GM21367 (cell line): Measurements from ENCODE around the gene MARK3.

ENCODE experiments used
- ATAC-seq: cut with Tn5 transposase; IDR thresholded peaks from one replicate; pipeline ENCODE4 v1.9.1; 2021; ENCODE audit not compliant: unreplicated experiment

Gene MARK3

GRCh38 chr14:103366741-103367140 lies 18.5 kb upstream of the MARK3 start:
- ATAC-seq: no peak

- no peak for ATAC-seq
Measured at GRCh38 chr14:103367995-103368394, 17.2 kb upstream of the MARK3 start.

GRCh38 chr14:103370087-103370486 lies 15.1 kb upstream of the MARK3 start:
- ATAC-seq: no peak

GRCh38 chr14:103372017-103372416 lies 13.2 kb upstream of the MARK3 start:
- no peak for ATAC-seq

- ATAC-seq: no peak
Measured at GRCh38 chr14:103372552-103373304, 12.5 kb upstream of the MARK3 start.

GRCh38 chr14:103374121-103374520 lies 11.1 kb upstream of the MARK3 start:
- ATAC-seq: no peak

- ATAC-seq: no peak
Measured at GRCh38 chr14:103377522-103378037, 7.6 kb upstream of the MARK3 start.

GRCh38 chr14:103378038-103378854 lies 7.0 kb upstream of the MARK3 start:
- no peak for ATAC-seq

GRCh38 chr14:103380719-103381377 lies 4.4 kb upstream of the MARK3 start:
- no peak for ATAC-seq

- ATAC-seq: no peak
Measured at GRCh38 chr14:103382376-103382775, 2.8 kb upstream of the MARK3 start.

GRCh38 chr14:103384450-103385151 lies 614 bp upstream of the MARK3 start:
- ATAC-seq: no peak

GRCh38 chr14:103385929-103386712 lies 906 bp downstream of the MARK3 start:
- peak; percentile 13 for ATAC-seq

GRCh38 chr14:103386713-103387329 lies 1.6 kb downstream of the MARK3 start:
- ATAC-seq: no peak

GRCh38 chr14:103388664-103389063 lies 3.4 kb downstream of the MARK3 start:
- no peak for ATAC-seq

- no peak for ATAC-seq
Measured at GRCh38 chr14:103390605-103391004, 5.4 kb downstream of the MARK3 start.

- ATAC-seq: no peak
Measured at GRCh38 chr14:103391048-103391447, 5.8 kb downstream of the MARK3 start.

GRCh38 chr14:103392106-103392505 lies 6.9 kb downstream of the MARK3 start:
- no peak for ATAC-seq

- no peak for ATAC-seq
Measured at GRCh38 chr14:103392572-103392971, 7.4 kb downstream of the MARK3 start.

- ATAC-seq: no peak
Measured at GRCh38 chr14:103393070-103393469, 7.9 kb downstream of the MARK3 start.
